Right lobe of liver (tissue), 6 donors: ENCODE data around the gene LECT2. TPM values are rescaled to one million over a fixed set of nuclear protein-coding genes. Genes with fewer than 3 reads are reported as not detected.
A peak's percentile ranks its signal among the peaks of the same experiment; 100 is the strongest.

Experiments used
- ATAC-seq, 4 donors: fragments of 200-7000 bp; cut with Tn5 transposase; one replicate each; pipeline ENCODE4 v1.9.1; 2020; ENCODE audit warnings: mild to moderate bottlenecking in 4 of 4, moderate library complexity in 4 of 4
- DNase-seq, 3 donors: peaks; one replicate each; pipeline ENCODE4 v3.0.0-alpha.2; 2020
- H3K27ac ChIP-seq, 3 donors: fragments of 200-600 bp; one replicate each; pipeline ENCODE4 v1.8.0; 2022
- H3K27me3 ChIP-seq, 2 donors: fragments of 200-600 bp; one replicate each; pipeline ENCODE4 v1.8.0; 2022
- H3K36me3 ChIP-seq, 4 donors: fragments of 200-600 bp; sonication (generic) in 1 of 4; one replicate each; pipeline versions ENCODE4 v1.5.1 to v1.8.0; 2017 to 2022; ENCODE audit warnings: control low read depth in 1 of 4
- H3K4me1 ChIP-seq, 4 donors: fragments of 200-600 bp; sonication (generic) in 1 of 4; one replicate each; pipeline versions ENCODE4 v1.5.1 to v1.8.0; 2017 to 2022; ENCODE audit warnings: control low read depth in 1 of 4
- H3K4me3 ChIP-seq, 3 donors: fragments of 200-600 bp; one replicate each; pipeline ENCODE4 v1.8.0; 2022
- H3K9me3 ChIP-seq, 4 donors: fragments of 200-600 bp; sonication (generic) in 1 of 4; one replicate each; pipeline versions ENCODE4 v1.5.1 to v1.8.0; 2017 to 2022; ENCODE audit warnings: control low read depth in 1 of 4
- CTCF ChIP-seq, 4 donors: fragments of 200-600 bp in 3 of 4; fragments of 450-650 bp in 1 of 4; IDR thresholded peaks; one replicate each; pipeline versions ENCODE4 v1.5.1 to v1.8.0; 2016 to 2022; ENCODE audit warnings: antibody characterized with exemption in 4 of 4, mild to moderate bottlenecking in 2 of 4
- POLR2A ChIP-seq: fragments of 450-650 bp; IDR thresholded peaks from one replicate; pipeline ENCODE4 v1.6.1; 2017; ENCODE audit warnings: antibody characterized with exemption, mild to moderate bottlenecking
- WGBS: methylation state at CpG from one replicate; pipeline ENCODE4 v1.1.6; 2018; ENCODE audit warnings: low coverage, low lambda C conversion rate; ENCODE audit not compliant: insufficient coverage; ENCODE audit errors: missing lambda C conversion rate; 5-methylcytosine and 5-hydroxymethylcytosine counted together
- intact Hi-C, 2 donors: fragments of 100-400 bp; cut with DNase I; formaldehyde crosslinking; loops; one replicate each; pipeline versions ENCODE4 v1.11.2 to v1.14.1; 2022
- total RNA-seq, 6 experiments: library from RNA; depleted of rRNA in 2 of 6; stranded (reverse); fragments of >200 nt in 2 of 6; fragmentation: NEBNext Ultra II Directional in 3 of 6; extraction: Animal tissue kit (Norgen Biotek cat#: 25700) in 3 of 6; gene quantifications; one replicate each; pipeline versions ENCODE4 v1.1.0 to v1.2.4, GENCODE V29; 2016 to 2023
- donor health status: DM: no; HTN: yes; CAD: no.
- donor health status: DM: no; HTN: no; CAD: no.
- donor health status: DM: no; HTN: no; CAD: no.
- donor health status: DM: no; HTN: yes; CAD: no.
- donor health status: DM: no; HTN: yes; CAD: no.

LECT2 gene
- total RNA-seq, 6 experiments from 2014 or later: 6.0 to 66.7 (median 43.7) TPM

GRCh38 chr5:136000147-136000546 is 45.4 kb upstream of the LECT2 start:
- WGBS: 89% methylated on average over 2 of the region's 2 CpGs
- Histone ChIP-seq H3K27me3 (no peaks in the 10 kb centered on the region), H3K4me1 (no peaks in the 10 kb centered on the region), H3K9me3 (no peaks in the 10 kb centered on the region), H3K36me3 (no peaks in the 10 kb centered on the region), H3K4me3 (no peak overlapping the region), H3K27ac (no peak overlapping the region)
- no peak for TF ChIP-seq POLR2A
- TF ChIP-seq CTCF (IDR thresholded peaks at IDR 0.05): no peak
- intact Hi-C loops: no loop called here
- no peak for ATAC-seq
- no peak for DNase-seq

- TF ChIP-seq CTCF (IDR thresholded peaks at IDR 0.05) (no peak), POLR2A (no peak)
- WGBS: 80% methylated on average over 6 of the region's 8 CpGs
- no peaks in the 10 kb centered on the region for H3K9me3 ChIP-seq
- DNase-seq (no peak), ATAC-seq (peak; percentile 50 to 69 (median 56))
- no peaks in the 10 kb centered on the region for H3K36me3 ChIP-seq
- no peaks in the 10 kb centered on the region for H3K27me3 ChIP-seq
- H3K27ac ChIP-seq: no peak overlapping the region
- intact Hi-C loops: no loop called here
- H3K4me1 ChIP-seq: no peaks in the 10 kb centered on the region
- H3K4me3 ChIP-seq: no peak overlapping the region
Measured at GRCh38 chr5:135999406-136000139, 44.8 kb upstream of the LECT2 start.

GRCh38 chr5:135998889-135999288 is 44.1 kb upstream of the LECT2 start:
- H3K27me3 ChIP-seq: no peaks in the 10 kb centered on the region
- H3K4me1 ChIP-seq: no peaks in the 10 kb centered on the region
- DNase-seq (no peak), ATAC-seq (no peak)
- no peaks in the 10 kb centered on the region for H3K9me3 ChIP-seq
- no peak for TF ChIP-seq CTCF (IDR thresholded peaks at IDR 0.05)
- no peak for TF ChIP-seq POLR2A
- WGBS: 63% methylated on average over 4 of the region's 6 CpGs
- no peak overlapping the region for H3K27ac ChIP-seq
- no peaks in the 10 kb centered on the region for H3K36me3 ChIP-seq
- intact Hi-C loops: no loop called here
- H3K4me3 ChIP-seq: no peak overlapping the region

- Histone ChIP-seq H3K4me3 (no peak overlapping the region), H3K9me3 (no peaks in the 10 kb centered on the region), H3K27ac (no peak overlapping the region), H3K36me3 (no peaks in the 10 kb centered on the region), H3K27me3 (no peaks in the 10 kb centered on the region), H3K4me1 (no peaks in the 10 kb centered on the region)
- 78% methylated on average over 8 of the region's 8 CpGs for WGBS
- TF ChIP-seq POLR2A (no peak), CTCF (IDR thresholded peaks at IDR 0.05) (no peak)
- ATAC-seq (no peak), DNase-seq (no peak)
- intact Hi-C loops: no loop called here
Measured at GRCh38 chr5:135997673-135998335, 43.0 kb upstream of the LECT2 start.
